Liver (tissue), 3 donors: ENCODE measurements around the gene MLH1.
"Not testable (repeated sequence)": the region's sequence is repeated elsewhere in the genome, so short reads cannot be mapped to it uniquely, and the experiment has no call there.

Experiments used
- EGR1 ChIP-seq, 2 donors: IDR thresholded peaks; 2 replicates each; pipeline ENCODE4 v1.6.1; 2016 to 2018; ENCODE audit warnings: antibody characterized with exemption in 2 of 2, low read depth in 2 of 2
- FOXA1 ChIP-seq: IDR thresholded peaks from 2 replicates; pipeline ENCODE4 v1.6.1; 2016; ENCODE audit warnings: antibody characterized with exemption
- FOXA2 ChIP-seq: IDR thresholded peaks from 2 replicates; pipeline ENCODE4 v1.6.1; 2016; ENCODE audit warnings: antibody characterized with exemption
- HNF4A ChIP-seq, 2 donors: conservative IDR thresholded peaks; 2 replicates each; pipeline ENCODE4 v1.6.1; 2016; ENCODE audit warnings: antibody characterized with exemption in 2 of 2, mild to moderate bottlenecking in 2 of 2
- HNF4G ChIP-seq: IDR thresholded peaks from 2 replicates; pipeline ENCODE4 v1.6.1; 2016; ENCODE audit warnings: antibody characterized with exemption
- JUND ChIP-seq, 2 donors: IDR thresholded peaks; 2 replicates each; pipeline ENCODE4 v1.6.1; 2016; ENCODE audit warnings: antibody characterized with exemption in 2 of 2
- RAD21 ChIP-seq, 2 donors: IDR thresholded peaks; 2 replicates each; pipeline ENCODE4 v1.6.1; 2016; ENCODE audit warnings: antibody characterized with exemption in 2 of 2, mild to moderate bottlenecking in 2 of 2
- SP1 ChIP-seq: IDR thresholded peaks from 2 replicates; pipeline ENCODE4 v1.6.1; 2018; ENCODE audit warnings: antibody characterized with exemption, mild to moderate bottlenecking
- TAF1 ChIP-seq: conservative IDR thresholded peaks from 2 replicates; pipeline ENCODE4 v1.6.1; 2016; ENCODE audit warnings: antibody characterized with exemption, mild to moderate bottlenecking
- YY1 ChIP-seq: IDR thresholded peaks from 2 replicates; pipeline ENCODE4 v1.6.1; 2016; ENCODE audit warnings: antibody characterized with exemption, mild to moderate bottlenecking
- TF ChIP-seq, protein P1 (sequence below): IDR thresholded peaks from 2 replicates; pipeline ENCODE4 v1.6.1; 2016; ENCODE audit warnings: antibody characterized with exemption, mild to moderate bottlenecking
- TF ChIP-seq, protein P2 (sequence below): IDR thresholded peaks from 2 replicates; pipeline ENCODE4 v1.6.1; 2016; ENCODE audit warnings: antibody characterized with exemption
- TF ChIP-seq, protein P3 (sequence below): fragments of 150-350 bp; IDR thresholded peaks from 2 replicates; pipeline ENCODE4 v1.5.1; 2017; ENCODE audit warnings: improper control_type of control experiment, low read depth, low read length; ENCODE audit not compliant: missing input control
- TF ChIP-seq, protein P4 (sequence below): IDR thresholded peaks from 2 replicates; pipeline ENCODE4 v1.6.1; 2016; ENCODE audit warnings: antibody characterized with exemption
- donor health status: healthy.
- donor health status: healthy.

DNA sequence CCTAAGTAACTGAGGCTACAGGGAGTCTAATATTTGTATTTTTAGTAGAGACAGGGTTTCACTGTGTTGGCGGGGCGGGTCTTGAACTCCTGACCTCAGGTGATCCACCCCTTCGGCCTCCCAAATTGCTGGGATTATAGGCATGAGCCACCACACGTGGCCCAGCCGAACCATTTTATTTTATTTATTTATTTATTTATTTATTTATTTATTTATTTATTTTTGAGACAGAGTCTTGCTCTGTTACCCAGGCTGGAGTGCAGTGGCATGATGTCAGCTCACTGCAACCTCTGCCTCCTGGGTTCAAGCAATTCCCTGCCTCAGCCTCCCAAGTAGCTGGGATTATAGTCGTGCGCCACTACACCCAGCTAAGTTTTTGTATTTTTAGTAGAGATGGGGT, 30.3 kb upstream of the MLH1 start:
- TF ChIP-seq JUND (IDR thresholded peaks at IDR 0.05); RAD21 (IDR thresholded peaks at IDR 0.05); EGR1 (IDR thresholded peaks at IDR 0.05; ENCODE audit: low read depth in 2 of 2); SP1; YY1; HNF4A (conservative IDR thresholded peaks at IDR 0.05); HNF4G; TAF1; FOXA2; FOXA1: not testable (repeated sequence)
- TF ChIP-seq, protein P1, sequence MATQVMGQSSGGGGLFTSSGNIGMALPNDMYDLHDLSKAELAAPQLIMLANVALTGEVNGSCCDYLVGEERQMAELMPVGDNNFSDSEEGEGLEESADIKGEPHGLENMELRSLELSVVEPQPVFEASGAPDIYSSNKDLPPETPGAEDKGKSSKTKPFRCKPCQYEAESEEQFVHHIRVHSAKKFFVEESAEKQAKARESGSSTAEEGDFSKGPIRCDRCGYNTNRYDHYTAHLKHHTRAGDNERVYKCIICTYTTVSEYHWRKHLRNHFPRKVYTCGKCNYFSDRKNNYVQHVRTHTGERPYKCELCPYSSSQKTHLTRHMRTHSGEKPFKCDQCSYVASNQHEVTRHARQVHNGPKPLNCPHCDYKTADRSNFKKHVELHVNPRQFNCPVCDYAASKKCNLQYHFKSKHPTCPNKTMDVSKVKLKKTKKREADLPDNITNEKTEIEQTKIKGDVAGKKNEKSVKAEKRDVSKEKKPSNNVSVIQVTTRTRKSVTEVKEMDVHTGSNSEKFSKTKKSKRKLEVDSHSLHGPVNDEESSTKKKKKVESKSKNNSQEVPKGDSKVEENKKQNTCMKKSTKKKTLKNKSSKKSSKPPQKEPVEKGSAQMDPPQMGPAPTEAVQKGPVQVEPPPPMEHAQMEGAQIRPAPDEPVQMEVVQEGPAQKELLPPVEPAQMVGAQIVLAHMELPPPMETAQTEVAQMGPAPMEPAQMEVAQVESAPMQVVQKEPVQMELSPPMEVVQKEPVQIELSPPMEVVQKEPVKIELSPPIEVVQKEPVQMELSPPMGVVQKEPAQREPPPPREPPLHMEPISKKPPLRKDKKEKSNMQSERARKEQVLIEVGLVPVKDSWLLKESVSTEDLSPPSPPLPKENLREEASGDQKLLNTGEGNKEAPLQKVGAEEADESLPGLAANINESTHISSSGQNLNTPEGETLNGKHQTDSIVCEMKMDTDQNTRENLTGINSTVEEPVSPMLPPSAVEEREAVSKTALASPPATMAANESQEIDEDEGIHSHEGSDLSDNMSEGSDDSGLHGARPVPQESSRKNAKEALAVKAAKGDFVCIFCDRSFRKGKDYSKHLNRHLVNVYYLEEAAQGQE, result not testable (repeated sequence)
- TF ChIP-seq, protein P2, sequence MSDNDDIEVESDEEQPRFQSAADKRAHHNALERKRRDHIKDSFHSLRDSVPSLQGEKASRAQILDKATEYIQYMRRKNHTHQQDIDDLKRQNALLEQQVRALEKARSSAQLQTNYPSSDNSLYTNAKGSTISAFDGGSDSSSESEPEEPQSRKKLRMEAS, result not testable (repeated sequence)
- TF ChIP-seq, protein P3, sequence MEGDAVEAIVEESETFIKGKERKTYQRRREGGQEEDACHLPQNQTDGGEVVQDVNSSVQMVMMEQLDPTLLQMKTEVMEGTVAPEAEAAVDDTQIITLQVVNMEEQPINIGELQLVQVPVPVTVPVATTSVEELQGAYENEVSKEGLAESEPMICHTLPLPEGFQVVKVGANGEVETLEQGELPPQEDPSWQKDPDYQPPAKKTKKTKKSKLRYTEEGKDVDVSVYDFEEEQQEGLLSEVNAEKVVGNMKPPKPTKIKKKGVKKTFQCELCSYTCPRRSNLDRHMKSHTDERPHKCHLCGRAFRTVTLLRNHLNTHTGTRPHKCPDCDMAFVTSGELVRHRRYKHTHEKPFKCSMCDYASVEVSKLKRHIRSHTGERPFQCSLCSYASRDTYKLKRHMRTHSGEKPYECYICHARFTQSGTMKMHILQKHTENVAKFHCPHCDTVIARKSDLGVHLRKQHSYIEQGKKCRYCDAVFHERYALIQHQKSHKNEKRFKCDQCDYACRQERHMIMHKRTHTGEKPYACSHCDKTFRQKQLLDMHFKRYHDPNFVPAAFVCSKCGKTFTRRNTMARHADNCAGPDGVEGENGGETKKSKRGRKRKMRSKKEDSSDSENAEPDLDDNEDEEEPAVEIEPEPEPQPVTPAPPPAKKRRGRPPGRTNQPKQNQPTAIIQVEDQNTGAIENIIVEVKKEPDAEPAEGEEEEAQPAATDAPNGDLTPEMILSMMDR, result not testable (repeated sequence)
- TF ChIP-seq, protein P4, sequence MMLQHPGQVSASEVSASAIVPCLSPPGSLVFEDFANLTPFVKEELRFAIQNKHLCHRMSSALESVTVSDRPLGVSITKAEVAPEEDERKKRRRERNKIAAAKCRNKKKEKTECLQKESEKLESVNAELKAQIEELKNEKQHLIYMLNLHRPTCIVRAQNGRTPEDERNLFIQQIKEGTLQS, result not testable (repeated sequence)
